Skeletal muscle tissue (tissue), 4 donors: ENCODE measurements around the gene SRRM1. TPM values are rescaled to one million over a fixed set of nuclear protein-coding genes. Genes with fewer than 3 reads are reported as not detected.

ENCODE experiments used
- H3K27ac ChIP-seq: one replicate; pipeline ENCODE4 v1.7.0; 2013; ENCODE audit warnings: mild to moderate bottlenecking, low read depth, low read length, inconsistent platforms
- H3K27me3 ChIP-seq, 3 donors: one replicate each; pipeline ENCODE4 v1.7.0; 2013; ENCODE audit warnings: low read length in 3 of 3; ENCODE audit not compliant: control insufficient read depth in 3 of 3, insufficient read depth in 3 of 3
- H3K36me3 ChIP-seq, 3 donors: one replicate each; pipeline ENCODE4 v1.7.0; 2013; ENCODE audit warnings: low read length in 3 of 3; ENCODE audit not compliant: control insufficient read depth in 3 of 3, insufficient read depth in 3 of 3
- H3K4me1 ChIP-seq, 3 donors: one replicate each; pipeline ENCODE4 v1.7.0; 2013; ENCODE audit warnings: low read length in 3 of 3, mild to moderate bottlenecking in 3 of 3; ENCODE audit not compliant: control insufficient read depth in 3 of 3, insufficient read depth in 3 of 3
- H3K4me3 ChIP-seq, 3 donors: one replicate each; pipeline ENCODE4 v1.7.0; 2013; ENCODE audit warnings: low read length in 3 of 3
- H3K9ac ChIP-seq, 3 donors: one replicate each; pipeline ENCODE4 v1.7.0; 2013; ENCODE audit warnings: low read length in 3 of 3, mild to moderate bottlenecking in 3 of 3, moderate library complexity in 2 of 3, low read depth in 1 of 3
- H3K9me3 ChIP-seq, 3 donors: one replicate each; pipeline ENCODE4 v1.7.0; 2013; ENCODE audit warnings: low read length in 3 of 3; ENCODE audit not compliant: control insufficient read depth in 3 of 3
- total RNA-seq: library from RNA; depleted of rRNA; stranded (reverse); fragments of >200 nt; gene quantifications from one replicate; pipeline ENCODE4 v1.2.3, GENCODE V29; 2014
- donor health status: Osteomylitis.

Gene SRRM1
- total RNA-seq, 1 donor from 2014 or later: 29.2 TPM

DNA sequence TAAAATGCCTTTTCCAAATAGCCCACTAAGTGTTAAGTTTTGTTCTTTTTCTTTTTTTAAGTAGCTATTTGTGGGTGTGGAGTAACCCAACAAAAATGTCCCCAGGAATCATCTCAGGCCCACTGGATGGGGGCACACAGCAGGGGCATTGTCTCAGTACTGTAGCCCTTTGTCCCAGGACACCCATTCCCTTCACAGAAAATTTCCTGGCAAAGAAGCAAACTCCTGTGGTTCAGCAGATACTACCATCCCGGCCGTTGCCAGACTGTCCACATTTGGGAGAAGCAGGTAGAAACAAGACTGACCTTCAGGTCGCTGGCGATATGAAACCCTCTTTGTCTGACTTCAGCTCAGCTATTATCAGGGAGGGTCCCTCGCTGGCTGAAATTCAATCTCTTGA, 23.7 kb upstream of the SRRM1 start:
- Histone ChIP-seq H3K9ac (no peak overlapping the region), H3K27ac (no peak overlapping the region), H3K36me3 (no peaks in the 10 kb centered on the region), H3K4me1 (no peaks in the 10 kb centered on the region), H3K4me3 (no peak overlapping the region), H3K27me3 (peaks cover 0 to 4% (median 3%) of the 10 kb centered on the region in 3 donors), H3K9me3 (no peaks in the 10 kb centered on the region)

GRCh38 chr1:24620678-24621077, 22.4 kb upstream of the SRRM1 start:
- Histone ChIP-seq H3K9me3 (no peaks in the 10 kb centered on the region), H3K27ac (no peak overlapping the region), H3K36me3 (no peaks in the 10 kb centered on the region), H3K4me1 (no peaks in the 10 kb centered on the region), H3K4me3 (no peak overlapping the region), H3K9ac (no peak overlapping the region), H3K27me3 (peaks cover 0 to 4% (median 3%) of the 10 kb centered on the region in 3 donors)

- Histone ChIP-seq H3K9me3 (no peaks in the 10 kb centered on the region), H3K36me3 (no peaks in the 10 kb centered on the region), H3K27ac (no peak overlapping the region), H3K4me3 (no peak overlapping the region), H3K27me3 (peaks cover 0 to 4% (median 3%) of the 10 kb centered on the region in 3 donors), H3K9ac (no peak overlapping the region), H3K4me1 (no peaks in the 10 kb centered on the region)
Observed at GRCh38 chr1:24621121-24621520, 22.0 kb upstream of the SRRM1 start.

GRCh38 chr1:24622218-24622617, 20.9 kb upstream of the SRRM1 start:
- Histone ChIP-seq H3K9me3 (no peaks in the 10 kb centered on the region), H3K4me1 (no peaks in the 10 kb centered on the region), H3K27ac (no peak overlapping the region), H3K27me3 (peaks cover 0 to 4% (median 3%) of the 10 kb centered on the region in 3 donors), H3K9ac (no peak overlapping the region), H3K4me3 (no peak overlapping the region), H3K36me3 (no peaks in the 10 kb centered on the region)

DNA sequence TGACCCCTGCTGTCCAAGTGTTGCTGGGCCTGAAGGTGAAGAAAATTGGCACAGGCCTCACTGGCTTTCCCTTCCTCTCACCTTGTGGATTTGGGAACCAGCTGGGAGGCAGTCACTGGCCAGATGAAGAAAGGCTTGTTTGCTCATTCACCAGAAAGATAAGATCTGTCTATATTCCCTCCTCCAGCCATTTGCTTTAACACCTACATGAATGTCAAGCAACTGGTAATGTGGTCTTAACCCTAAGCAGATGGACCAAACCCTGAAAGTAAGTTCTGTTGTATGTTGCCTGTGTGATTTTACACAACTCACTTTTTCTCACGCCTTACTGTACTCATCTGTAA, 10.3 kb upstream of the SRRM1 start:
- Histone ChIP-seq H3K4me1 (no peaks in the 10 kb centered on the region), H3K9me3 (no peaks in the 10 kb centered on the region), H3K4me3 (no peak overlapping the region), H3K36me3 (no peaks in the 10 kb centered on the region), H3K27ac (no peak overlapping the region), H3K27me3 (peaks cover 0 to 2% (median 0%) of the 10 kb centered on the region in 3 donors), H3K9ac (no peak overlapping the region)

DNA sequence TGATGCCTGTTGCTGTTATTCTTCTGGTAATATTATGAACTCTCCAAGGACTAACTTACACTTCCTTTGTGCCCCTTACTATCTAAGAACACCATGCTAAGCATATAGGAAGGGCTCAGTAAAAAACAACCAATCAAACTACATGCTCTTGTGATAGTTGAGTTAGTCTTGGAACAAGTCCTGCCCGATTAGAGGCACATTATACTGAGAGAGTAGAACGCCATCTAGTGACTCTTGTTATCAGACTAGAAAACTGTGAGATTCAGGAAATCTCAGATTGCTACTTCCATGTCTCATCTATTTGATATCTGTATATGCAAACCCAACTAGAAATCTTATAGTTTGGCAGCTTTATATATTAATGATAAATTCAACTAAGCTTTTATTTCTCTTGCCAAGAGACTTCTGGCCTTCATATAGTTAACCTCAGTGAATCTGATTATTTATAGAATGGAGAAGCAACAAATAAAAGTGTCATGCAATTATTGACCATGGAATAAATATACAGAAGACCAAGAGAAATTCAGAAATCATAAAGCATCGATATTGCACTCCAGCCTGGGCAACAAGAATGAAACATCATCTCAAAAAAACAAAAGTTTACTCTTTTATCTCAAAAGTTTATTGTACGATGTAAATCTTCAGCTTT, 7.8 kb upstream of the SRRM1 start:
- H3K9me3 ChIP-seq: no peaks in the 10 kb centered on the region
- no peaks in the 10 kb centered on the region for H3K36me3 ChIP-seq
- H3K4me1 ChIP-seq: no peaks in the 10 kb centered on the region
- H3K27me3 ChIP-seq: peaks cover 0 to 2% (median 0%) of the 10 kb centered on the region in 3 donors
- H3K9ac ChIP-seq: no peak overlapping the region
- H3K27ac ChIP-seq: no peak overlapping the region
- H3K4me3 ChIP-seq: no peak overlapping the region

DNA sequence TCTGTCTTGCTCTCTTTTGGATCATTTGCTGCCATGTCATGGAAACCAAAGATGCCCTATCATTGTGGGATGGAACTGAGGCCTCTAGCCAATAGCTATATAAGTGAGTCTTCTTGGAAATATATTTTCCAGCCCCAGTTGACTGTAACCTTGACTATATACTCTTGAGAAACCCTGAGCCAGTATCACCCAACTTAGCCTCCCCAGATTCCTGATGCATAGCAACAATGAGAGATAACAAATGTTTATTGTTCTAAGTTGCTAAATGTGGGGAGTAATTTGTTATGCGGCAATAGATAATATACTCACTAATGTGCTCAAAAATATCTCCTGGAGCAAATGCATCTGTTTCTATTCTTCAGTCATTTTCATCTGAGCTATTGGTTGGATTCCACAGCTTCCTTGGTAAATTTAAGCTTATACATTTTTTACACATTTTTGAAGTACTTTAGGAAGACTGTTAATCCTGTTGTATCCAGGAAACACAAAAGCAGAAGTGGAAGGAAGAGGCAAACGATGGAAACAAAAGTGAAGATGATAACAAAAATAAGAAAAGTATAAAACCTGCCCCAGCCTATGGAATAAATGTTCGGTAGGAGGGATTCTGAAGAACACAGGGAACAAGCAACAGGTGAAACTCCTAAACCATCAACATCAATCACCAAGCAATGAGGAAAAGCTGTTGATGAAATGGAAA, 6.3 kb upstream of the SRRM1 start:
- peaks cover 0 to 2% (median 0%) of the 10 kb centered on the region in 3 donors for H3K27me3 ChIP-seq
- H3K9ac ChIP-seq: no peak overlapping the region
- H3K4me3 ChIP-seq: no peak overlapping the region
- H3K36me3 ChIP-seq: no peaks in the 10 kb centered on the region
- H3K9me3 ChIP-seq: no peaks in the 10 kb centered on the region
- H3K27ac ChIP-seq: no peak overlapping the region
- peaks cover 4 to 6% (median 5%) of the 10 kb centered on the region in 3 donors for H3K4me1 ChIP-seq

GRCh38 chr1:24639094-24639493, 4.0 kb upstream of the SRRM1 start:
- H3K4me3 ChIP-seq: no peak overlapping the region
- H3K9me3 ChIP-seq: no peaks in the 10 kb centered on the region
- no peaks in the 10 kb centered on the region for H3K36me3 ChIP-seq
- H3K9ac ChIP-seq: no peak overlapping the region
- H3K27me3 ChIP-seq: peaks cover 0 to 2% (median 0%) of the 10 kb centered on the region in 3 donors
- H3K4me1 ChIP-seq: peaks cover 9 to 14% (median 10%) of the 10 kb centered on the region in 3 donors
- H3K27ac ChIP-seq: no peak overlapping the region

GRCh38 chr1:24639881-24640280, 3.2 kb upstream of the SRRM1 start:
- Histone ChIP-seq H3K36me3 (no peaks in the 10 kb centered on the region), H3K27me3 (no peaks in the 10 kb centered on the region), H3K27ac (no peak overlapping the region), H3K9ac (no peak overlapping the region), H3K4me1 (peaks cover 17 to 22% (median 17%) of the 10 kb centered on the region in 3 donors), H3K4me3 (no peak overlapping the region), H3K9me3 (no peaks in the 10 kb centered on the region)

- no peaks in the 10 kb centered on the region for H3K9me3 ChIP-seq
- no peaks in the 10 kb centered on the region for H3K27me3 ChIP-seq
- no peak overlapping the region for H3K9ac ChIP-seq
- H3K27ac ChIP-seq: no peak overlapping the region
- H3K4me1 ChIP-seq: peaks cover 21 to 26% (median 22%) of the 10 kb centered on the region in 3 donors
- no peaks in the 10 kb centered on the region for H3K36me3 ChIP-seq
- H3K4me3 ChIP-seq: no peak overlapping the region
Observed at GRCh38 chr1:24640288-24640687, 2.8 kb upstream of the SRRM1 start.
